H9 (cell line): ENCODE results near the gene UGT1A8. TPM values are rescaled to one million over a fixed set of nuclear protein-coding genes. Genes with fewer than 3 reads are reported as not detected.

Experiments
- DNase-seq: peaks from one replicate; pipeline ENCODE4 v3.0.0-alpha.2; 2017
- H2AFZ ChIP-seq: one replicate; pipeline ENCODE4 v1.6.1; 2013; ENCODE audit warnings: mild to moderate bottlenecking, low read length, control low read depth, moderate library complexity
- H2AK5ac ChIP-seq: 2 replicates; pipeline ENCODE4 v1.6.1; 2013; ENCODE audit warnings: low read length, control low read depth, mixed read lengths; ENCODE audit not compliant: insufficient read length
- H2BK120ac ChIP-seq: one replicate; pipeline ENCODE4 v1.6.1; 2013; ENCODE audit warnings: low read depth, mild to moderate bottlenecking, low read length, control low read depth, inconsistent platforms; ENCODE audit not compliant: poor library complexity, severe bottlenecking
- H2BK12ac ChIP-seq: 2 replicates; pipeline ENCODE4 v1.6.1; 2013; ENCODE audit warnings: low read length, control low read depth, mixed read lengths, low read depth; ENCODE audit not compliant: insufficient read length
- H2BK15ac ChIP-seq: 2 replicates; pipeline ENCODE4 v1.6.1; 2013; ENCODE audit warnings: low read depth, low read length, control low read depth
- H2BK20ac ChIP-seq: one replicate; pipeline ENCODE4 v1.6.1; 2013; ENCODE audit warnings: low read depth, mild to moderate bottlenecking, low read length, control low read depth, inconsistent platforms; ENCODE audit not compliant: poor library complexity, severe bottlenecking
- H2BK5ac ChIP-seq: 2 replicates; pipeline ENCODE4 v1.6.1; 2013; ENCODE audit warnings: low read length, control low read depth, mixed read lengths; ENCODE audit not compliant: insufficient read length
- H3K14ac ChIP-seq: 2 replicates; pipeline ENCODE4 v1.6.1; 2013; ENCODE audit warnings: low read length, control low read depth; ENCODE audit not compliant: insufficient read depth
- H3K18ac ChIP-seq: 2 replicates; pipeline ENCODE4 v1.6.1; 2013; ENCODE audit warnings: low read depth, mild to moderate bottlenecking, mixed read lengths, low read length, control low read depth; ENCODE audit not compliant: insufficient read length
- H3K23ac ChIP-seq: 2 replicates; pipeline ENCODE4 v1.6.1; 2013; ENCODE audit warnings: low read length, control low read depth, mixed read lengths, low read depth; ENCODE audit not compliant: insufficient read length
- H3K23me2 ChIP-seq: 2 replicates; pipeline ENCODE4 v1.6.1; 2013; ENCODE audit warnings: low read depth, mild to moderate bottlenecking, mixed read lengths, low read length, control low read depth; ENCODE audit not compliant: insufficient read length, poor library complexity, severe bottlenecking
- H3K27ac ChIP-seq: 2 replicates; pipeline ENCODE4 v1.5.1; 2013; ENCODE audit warnings: low read length, control low read depth, mixed read lengths, low read depth; ENCODE audit not compliant: insufficient read length
- H3K27me3 ChIP-seq: 2 replicates; pipeline ENCODE4 v1.6.1; 2013; ENCODE audit warnings: low read length, control low read depth, inconsistent platforms; ENCODE audit not compliant: insufficient read depth
- H3K4ac ChIP-seq: 2 replicates; pipeline ENCODE4 v1.6.1; 2013; ENCODE audit warnings: low read depth, mild to moderate bottlenecking, control low read depth, inconsistent platforms, low read length, moderate library complexity
- H3K4me1 ChIP-seq: 2 replicates; pipeline ENCODE4 v1.6.1; 2013; ENCODE audit warnings: low read length, control low read depth, inconsistent platforms; ENCODE audit not compliant: insufficient read depth
- H3K4me2 ChIP-seq: 2 replicates; pipeline ENCODE4 v1.6.1; 2013; ENCODE audit warnings: low read length, control low read depth, mixed read lengths; ENCODE audit not compliant: insufficient read length, insufficient read depth
- H3K56ac ChIP-seq: 2 replicates; pipeline ENCODE4 v1.6.1; 2013; ENCODE audit warnings: low read depth, mild to moderate bottlenecking, mixed read lengths, low read length, control low read depth; ENCODE audit not compliant: insufficient read length
- H3K79me1 ChIP-seq: 2 replicates; pipeline ENCODE4 v1.6.1; 2013; ENCODE audit warnings: low read depth, mild to moderate bottlenecking, moderate library complexity, low read length, control low read depth, inconsistent platforms; ENCODE audit not compliant: insufficient read depth, poor library complexity, severe bottlenecking
- H3K79me2 ChIP-seq: 2 replicates; pipeline ENCODE4 v1.6.1; 2013; ENCODE audit warnings: low read length, control low read depth, inconsistent platforms; ENCODE audit not compliant: insufficient read depth
- H3K9ac ChIP-seq: 2 replicates; pipeline ENCODE4 v1.6.1; 2013; ENCODE audit warnings: low read length, control low read depth, mixed read lengths; ENCODE audit not compliant: insufficient read length; ENCODE audit errors: extremely low read depth
- H3K9me3 ChIP-seq: one replicate; pipeline ENCODE4 v1.6.1; 2013; ENCODE audit warnings: low read depth, low read length, inconsistent platforms; ENCODE audit not compliant: control insufficient read depth
- H3T11ph ChIP-seq: one replicate; pipeline ENCODE4 v1.6.1; 2013; ENCODE audit warnings: mild to moderate bottlenecking, low read length, control low read depth, inconsistent platforms
- H4K20me1 ChIP-seq: one replicate; pipeline ENCODE4 v1.6.1; 2013; ENCODE audit not compliant: control insufficient read depth, insufficient read length, insufficient read depth
- H4K5ac ChIP-seq: 2 replicates; pipeline ENCODE4 v1.6.1; 2013; ENCODE audit warnings: low read depth, mild to moderate bottlenecking, mixed read lengths, low read length, control low read depth; ENCODE audit not compliant: insufficient read length
- H4K8ac ChIP-seq: replicated peaks from 2 replicates; pipeline ENCODE4 v1.6.1; 2013; ENCODE audit warnings: low read length, control low read depth, mixed read lengths, low read depth; ENCODE audit not compliant: insufficient read length
- H4K91ac ChIP-seq: 2 replicates; pipeline ENCODE4 v1.6.1; 2013; ENCODE audit warnings: low read depth, mild to moderate bottlenecking, moderate library complexity, mixed read lengths, low read length, control low read depth; ENCODE audit not compliant: insufficient read length
- H3K27ac Mint-ChIP-seq, 3 experiments: 2 replicates in 2 of 3; 3 replicates in 1 of 3; pipeline ENCODE4 v1.8.0; 2020 to 2021; ENCODE audit warnings: mixed read lengths in 3 of 3, mild to moderate bottlenecking in 1 of 3, moderate library complexity in 1 of 3
- H3K27me3 Mint-ChIP-seq: 2 replicates; pipeline ENCODE4 v1.8.0; 2021; ENCODE audit warnings: low read depth, mild to moderate bottlenecking, moderate library complexity, mixed read lengths
- H3K36me3 Mint-ChIP-seq, 3 experiments: 2 replicates in 2 of 3; 3 replicates in 1 of 3; pipeline ENCODE4 v1.8.0; 2020 to 2021; ENCODE audit warnings: low read depth in 3 of 3, mixed read lengths in 3 of 3; ENCODE audit not compliant: insufficient read depth in 1 of 3
- H3K4me1 Mint-ChIP-seq, 2 experiments: 2 replicates each; pipeline ENCODE4 v1.8.0; 2020; ENCODE audit warnings: mixed read lengths in 2 of 2
- H3K4me3 Mint-ChIP-seq, 2 experiments: 2 replicates in 1 of 2; 3 replicates in 1 of 2; pipeline ENCODE4 v1.8.0; 2020 to 2021; ENCODE audit warnings: mild to moderate bottlenecking in 2 of 2, mixed read lengths in 2 of 2, moderate library complexity in 1 of 2
- H3K9me3 Mint-ChIP-seq, 2 experiments: 2 replicates in 1 of 2; 3 replicates in 1 of 2; pipeline ENCODE4 v1.8.0; 2020; ENCODE audit warnings: mild to moderate bottlenecking in 2 of 2, mixed read lengths in 2 of 2, moderate library complexity in 1 of 2
- CTCF ChIP-seq: fragments of 200-600 bp; sonication (generic); conservative IDR thresholded peaks from 3 replicates; pipeline ENCODE4 v1.8.0; 2021; ENCODE audit warnings: antibody characterized with exemption, mild to moderate bottlenecking
- WGBS: extraction: QIAGEN DNeasy Blood & Tissue Kit; methylation state at CpG from one replicate; pipeline ENCODE4 v1.1.7; 2013; ENCODE audit warnings: missing lambda C conversion rate, low lambda C conversion rate, mixed read lengths; ENCODE audit not compliant: insufficient read length; ENCODE audit errors: extremely low coverage; 5-methylcytosine and 5-hydroxymethylcytosine counted together
- total RNA-seq: library from RNA; stranded (reverse); gene quantifications from 2 replicates; pipeline ENCODE4 v1.2.1, GENCODE V29; 2021

UGT1A8 gene
- total RNA-seq, 1 experiment from 2014 or later, result not detected

- no peak overlapping the region for H3K27ac ChIP-seq
- no CpG with 5 or more reads among the region's 11 CpGs for whole genome bisulfite sequencing
- Mint-ChIP-seq H3K27me3 (no peaks in the 10 kb centered on the region; the same call in 1 of the 2 replicates), H3K4me3 (no peak overlapping the region), H3K4me1 (peaks cover 24 to 29% of the 10 kb centered on the region in 2 experiments), H3K9me3 (no peaks in the 10 kb centered on the region; a peak in 2 of 5 replicates), H3K36me3 (no peaks in the 10 kb centered on the region; a peak in 2 of 7 replicates), H3K27ac (peak overlapping the region in 1 of 3 experiments; percentile 54; a peak in 1 of 7 replicates)
- peaks cover 3% of the 10 kb centered on the region; the same call in 1 of the 2 replicates for H3K4me1 ChIP-seq
- peak overlapping the region; percentile 53 for H3K18ac ChIP-seq
- H3K14ac ChIP-seq, result no peak overlapping the region
- no peak overlapping the region for H3K56ac ChIP-seq
- no peak overlapping the region for H4K91ac ChIP-seq
- H3K79me1 ChIP-seq, result no peaks in the 10 kb centered on the region
- no peak overlapping the region for H3K4ac ChIP-seq
- H3K9me3 ChIP-seq, result no peaks in the 10 kb centered on the region
- H2BK15ac ChIP-seq, result no peak overlapping the region
- no peak overlapping the region for H4K5ac ChIP-seq
- no peak overlapping the region for H3K9ac ChIP-seq
- H2AFZ ChIP-seq, result no peak overlapping the region
- H2AK5ac ChIP-seq, result no peak overlapping the region
- no peaks in the 10 kb centered on the region for H3K79me2 ChIP-seq
- no peak for DNase-seq
- TF ChIP-seq CTCF, result no peak
- no peak overlapping the region for H4K8ac ChIP-seq
- no peaks in the 10 kb centered on the region for H4K20me1 ChIP-seq
- peak overlapping the region; percentile 17 for H2BK12ac ChIP-seq
- H2BK5ac ChIP-seq, result no peak overlapping the region
- no peak overlapping the region for H2BK120ac ChIP-seq
- H3K27me3 ChIP-seq, result no peaks in the 10 kb centered on the region
- H2BK20ac ChIP-seq, result no peak overlapping the region
- H3T11ph ChIP-seq, result no peak overlapping the region
- no peak overlapping the region for H3K4me2 ChIP-seq
- H3K23me2 ChIP-seq, result no peaks in the 10 kb centered on the region
- H3K23ac ChIP-seq, result no peak overlapping the region
These were observed 74.3 kb downstream of the UGT1A8 start for GRCh38 chr2:233691443-233692433.
